ENCODE data around the gene TENT5A. TPM values are rescaled to one million over a fixed set of nuclear protein-coding genes. Genes with fewer than 3 reads are reported as not detected.
"Not testable (repeated sequence)": the region's sequence is repeated elsewhere in the genome, so short reads cannot be mapped to it uniquely, and the experiment has no call there.

TENT5A gene
- total RNA-seq, 1 experiment from 2014 or later: 2.0 TPM

DNA sequence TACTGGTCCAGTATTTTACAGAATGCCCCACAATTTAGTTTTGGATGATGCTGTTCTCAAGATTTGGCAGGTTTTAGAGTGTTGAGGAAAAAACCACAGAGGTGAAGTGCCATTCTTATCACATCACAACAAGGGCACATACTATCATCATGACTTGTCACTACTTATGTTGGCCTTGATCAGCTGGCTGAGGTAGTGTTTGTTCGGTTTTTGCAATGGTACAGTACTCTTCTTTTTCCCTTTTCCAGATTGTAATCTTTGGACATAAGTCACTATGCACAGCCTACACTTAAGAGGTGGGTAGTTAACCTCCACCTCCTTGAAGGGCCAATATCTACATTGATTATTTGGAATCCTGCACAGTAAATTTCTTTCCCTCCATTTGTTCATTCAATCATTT, 8.8 kb downstream of the TENT5A start:
- H3K36me3 ChIP-seq (ENCODE audit: low read depth): no peaks in the 10 kb centered on the region
- H3K27me3 ChIP-seq (ENCODE audit: insufficient read depth, low read depth): no peaks in the 10 kb centered on the region
- H3K9me3 ChIP-seq (ENCODE audit: insufficient read depth, low read depth): no peaks in the 10 kb centered on the region
- H3K9me2 ChIP-seq (ENCODE audit: insufficient read depth): no peaks in the 10 kb centered on the region
- H3K79me2 ChIP-seq (ENCODE audit: low read depth): no peaks in the 10 kb centered on the region
- TF ChIP-seq EZH2 (IDR thresholded peaks at IDR 0.05; ENCODE audit: low read depth) (no peak), CTCF (conservative IDR thresholded peaks at IDR 0.05) (no peak)
- H3K27ac ChIP-seq: no peak overlapping the region
- no peak overlapping the region for H3K4me3 ChIP-seq
- intact Hi-C loops (cut with micrococcal nuclease; ENCODE audit: unreplicated experiment): no loop called here
- H3K4me2 ChIP-seq: no peak overlapping the region
- ChIA-PET POLR2A (ENCODE audit: unreplicated experiment) (no interaction called here), CTCF (no interaction called here)
- no peaks in the 10 kb centered on the region for H4K20me1 ChIP-seq (ENCODE audit: insufficient read depth)
- H3K4me1 ChIP-seq (replicated peaks; ENCODE audit: insufficient read depth): no peaks in the 10 kb centered on the region
- H2AFZ ChIP-seq: no peak overlapping the region
- no peaks in the 10 kb centered on the region for H3F3A ChIP-seq (ENCODE audit: insufficient read depth, low read depth)
- DNase-seq: no peak
- BruUV-seq (replicated peaks): no TSS peak

DNA sequence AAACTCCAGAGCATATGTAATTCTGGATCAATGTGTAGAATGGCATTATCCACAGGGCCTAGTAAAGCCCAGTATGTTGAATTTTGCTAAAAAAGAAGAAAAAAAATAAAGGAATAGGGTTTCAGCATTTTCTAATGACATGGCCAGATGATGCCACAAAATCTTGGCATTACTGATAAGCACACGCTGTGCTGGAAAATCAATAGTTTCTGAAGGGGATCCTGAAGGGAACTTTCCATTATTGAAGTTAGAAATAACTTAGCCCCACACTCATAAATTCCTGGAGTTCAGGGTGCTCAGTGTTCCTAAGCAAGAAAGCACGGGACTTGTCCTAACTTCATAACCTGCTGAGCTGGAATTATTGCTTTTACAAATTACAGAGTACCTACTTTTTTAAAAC, 10.8 kb downstream of the TENT5A start:
- no peaks in the 10 kb centered on the region for H3K27me3 ChIP-seq (ENCODE audit: insufficient read depth, low read depth)
- CTCF ChIA-PET: no interaction called here
- intact Hi-C loops (cut with micrococcal nuclease; ENCODE audit: unreplicated experiment): no loop called here

DNA sequence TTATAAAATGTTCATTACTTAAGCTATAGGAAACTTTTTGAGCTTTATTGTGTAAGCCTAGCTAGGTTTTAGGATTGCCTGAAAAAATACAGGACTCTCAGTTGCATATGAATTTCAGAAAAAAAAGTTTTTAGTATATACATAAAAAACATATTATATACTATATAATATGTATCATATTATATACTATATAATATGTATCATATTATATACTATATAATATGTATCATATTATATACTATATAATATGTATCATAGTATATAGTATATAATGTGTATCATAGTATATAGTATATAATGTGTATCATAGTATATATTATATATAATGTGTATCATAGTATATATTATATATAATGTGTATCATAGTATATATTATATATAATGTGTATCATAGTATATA, 11.9 kb downstream of the TENT5A start:
- H3K9me2 ChIP-seq (ENCODE audit: insufficient read depth); H3K4me2 ChIP-seq; H2AFZ ChIP-seq; H4K20me1 ChIP-seq (ENCODE audit: insufficient read depth); H3K27me3 ChIP-seq (ENCODE audit: insufficient read depth, low read depth); BruUV-seq (replicated peaks); H3F3A ChIP-seq (ENCODE audit: insufficient read depth, low read depth); H3K4me3 ChIP-seq; H3K36me3 ChIP-seq (ENCODE audit: low read depth); POLR2A ChIA-PET (ENCODE audit: unreplicated experiment); H3K9me3 ChIP-seq (ENCODE audit: insufficient read depth, low read depth); CTCF ChIA-PET; H3K27ac ChIP-seq; H3K79me2 ChIP-seq (ENCODE audit: low read depth); DNase-seq; intact Hi-C loops (cut with micrococcal nuclease; ENCODE audit: unreplicated experiment); H3K4me1 ChIP-seq (replicated peaks; ENCODE audit: insufficient read depth): not testable (repeated sequence)

More for the DNA sequence above, 10.8 kb downstream of the TENT5A start:
- no peak for TF ChIP-seq CTCF (conservative IDR thresholded peaks at IDR 0.05)
- TF ChIP-seq EZH2 (IDR thresholded peaks at IDR 0.05; ENCODE audit: low read depth): no peak
- no peaks in the 10 kb centered on the region for H3K4me1 ChIP-seq (replicated peaks; ENCODE audit: insufficient read depth)
- no peaks in the 10 kb centered on the region for H3K9me2 ChIP-seq (ENCODE audit: insufficient read depth)
- no peaks in the 10 kb centered on the region for H3K9me3 ChIP-seq (ENCODE audit: insufficient read depth, low read depth)
- H3K27ac ChIP-seq: no peak overlapping the region
- no TSS peak for BruUV-seq (replicated peaks)
- H2AFZ ChIP-seq: no peak overlapping the region
- H3K4me2 ChIP-seq: no peak overlapping the region
- H3K79me2 ChIP-seq (ENCODE audit: low read depth): no peaks in the 10 kb centered on the region
- POLR2A ChIA-PET (ENCODE audit: unreplicated experiment): no interaction called here
- no peak for DNase-seq
- H4K20me1 ChIP-seq (ENCODE audit: insufficient read depth): no peaks in the 10 kb centered on the region
- no peak overlapping the region for H3K4me3 ChIP-seq
- no peaks in the 10 kb centered on the region for H3F3A ChIP-seq (ENCODE audit: insufficient read depth, low read depth)
- H3K36me3 ChIP-seq (ENCODE audit: low read depth): no peaks in the 10 kb centered on the region

Measured in PC-9 (cell line).